Fibroblast of skin of scalp (primary cell): Measurements from ENCODE around the gene FURIN.
A peak's percentile ranks its signal among the peaks of the same experiment; 100 is the strongest.
"Not testable (repeated sequence)": the region's sequence is repeated elsewhere in the genome, so short reads cannot be mapped to it uniquely, and the experiment has no call there.

Experiments used
- DNase-seq: peaks from one replicate; pipeline ENCODE4 v3.0.0-alpha.2; 2013

Gene FURIN

GRCh38 chr15:90883526-90883975, 15.2 kb downstream of the FURIN start:
- DNase-seq: no peak

- DNase-seq: peak; percentile 65
Measured at GRCh38 chr15:90883976-90884718, 15.8 kb downstream of the FURIN start, which contains the start of gene FES. Gene FES, plus strand, starts transcription at chr15:90884504. Its CDS starts 542 bp downstream, at chr15:90885046.

- no peak for DNase-seq
Measured at GRCh38 chr15:90884719-90885431, 16.5 kb downstream of the FURIN start.

GRCh38 chr15:90885432-90886290, 17.3 kb downstream of the FURIN start:
- peak; percentile 69 for DNase-seq

- DNase-seq: no peak
Measured at GRCh38 chr15:90886291-90886614, 17.9 kb downstream of the FURIN start.

- DNase-seq: no peak
Measured at GRCh38 chr15:90887037-90887481, 18.7 kb downstream of the FURIN start.

- no peak for DNase-seq
Measured at GRCh38 chr15:90889313-90889730, 20.9 kb downstream of the FURIN start.

- DNase-seq: no peak
Measured at GRCh38 chr15:90889736-90890456, 21.5 kb downstream of the FURIN start.

- no peak for DNase-seq
Measured at GRCh38 chr15:90890839-90891238, 22.5 kb downstream of the FURIN start.

- DNase-seq: no peak
Measured at GRCh38 chr15:90891346-90891949, 23.1 kb downstream of the FURIN start.

GRCh38 chr15:90892023-90892422, 23.6 kb downstream of the FURIN start:
- DNase-seq: no peak

- no peak for DNase-seq
Measured at GRCh38 chr15:90892498-90893174, 24.2 kb downstream of the FURIN start.

GRCh38 chr15:90893175-90894090, 25.0 kb downstream of the FURIN start:
- DNase-seq: no peak

- peak; percentile 41 for DNase-seq
Measured at GRCh38 chr15:90895571-90896117, 27.3 kb downstream of the FURIN start.

GRCh38 chr15:90897131-90897655, 28.8 kb downstream of the FURIN start:
- DNase-seq: not testable (repeated sequence)

- no peak for DNase-seq
Measured at GRCh38 chr15:90901175-90902039, 33.0 kb downstream of the FURIN start.

GRCh38 chr15:90902040-90902839, 33.9 kb downstream of the FURIN start:
- peak; percentile 81 for DNase-seq
